HG03095 (cell line): ENCODE measurements around the gene TRIM47.

Experiments used
- ATAC-seq: cut with Tn5 transposase; IDR thresholded peaks from one replicate; pipeline ENCODE4 v1.9.1; 2021; ENCODE audit warnings: moderate library complexity; ENCODE audit not compliant: unreplicated experiment

The TRIM47 gene

DNA sequence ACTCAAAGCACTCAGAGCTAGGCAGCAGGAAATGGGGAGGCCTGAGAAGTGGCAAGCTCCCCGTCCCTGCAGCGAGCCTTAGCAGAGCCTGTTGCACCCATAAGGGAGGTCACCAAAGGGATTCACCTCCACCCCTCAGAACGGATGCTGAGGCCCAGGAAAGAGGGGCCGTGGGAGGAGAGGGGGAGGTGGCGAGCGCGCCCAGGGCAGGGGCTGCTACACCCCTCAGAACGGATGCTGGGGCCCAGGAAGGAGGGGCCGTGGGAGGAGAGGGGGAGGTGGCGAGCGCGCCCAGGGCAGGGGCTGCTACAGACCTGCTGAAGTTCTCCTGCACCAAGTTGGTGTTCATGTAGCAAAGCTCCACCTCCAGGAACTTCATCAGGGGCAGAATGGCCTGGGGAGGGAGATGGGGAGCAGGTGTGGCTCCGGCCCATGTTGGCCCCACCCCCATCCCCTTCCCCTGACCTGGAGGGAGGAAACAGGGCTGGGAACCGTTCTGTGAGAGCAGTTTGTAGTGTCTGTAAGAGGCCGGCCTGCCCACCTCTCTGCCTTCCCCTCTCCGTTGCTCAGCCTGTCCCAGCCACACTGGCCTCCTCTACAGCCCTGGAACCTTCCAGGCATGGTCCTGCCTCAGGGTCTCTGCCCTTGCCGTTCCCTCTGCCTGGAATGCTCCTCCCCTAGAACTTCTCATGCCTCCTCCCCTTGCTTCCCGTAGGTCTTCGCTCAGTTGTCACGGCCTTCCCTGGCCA, 45.6 kb downstream of the TRIM47 start:
- ATAC-seq, result no peak

DNA sequence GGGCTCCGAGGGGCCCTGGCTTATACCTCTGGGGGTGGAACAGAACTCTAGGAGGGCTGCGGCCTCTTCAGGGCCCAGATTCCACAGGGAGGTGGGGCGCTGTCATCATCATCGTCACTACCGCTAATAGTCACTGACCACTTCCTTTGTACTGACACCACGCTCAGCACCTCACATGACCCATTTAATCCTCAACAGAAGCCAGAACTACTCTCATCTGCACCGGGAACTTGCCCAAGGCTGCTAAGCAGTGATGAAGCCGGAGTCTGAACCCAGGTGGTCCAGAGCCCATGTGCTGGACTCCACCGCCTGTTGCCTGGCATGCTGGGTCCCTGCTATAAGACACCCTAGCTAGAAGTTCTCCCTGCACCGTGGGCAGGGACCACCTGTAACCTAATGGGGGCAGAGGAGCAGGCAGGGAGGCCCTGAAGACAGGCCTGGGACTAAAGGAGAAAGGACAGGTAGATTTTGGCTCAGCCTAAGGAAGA, 46.2 kb downstream of the TRIM47 start:
- no peak for ATAC-seq

DNA sequence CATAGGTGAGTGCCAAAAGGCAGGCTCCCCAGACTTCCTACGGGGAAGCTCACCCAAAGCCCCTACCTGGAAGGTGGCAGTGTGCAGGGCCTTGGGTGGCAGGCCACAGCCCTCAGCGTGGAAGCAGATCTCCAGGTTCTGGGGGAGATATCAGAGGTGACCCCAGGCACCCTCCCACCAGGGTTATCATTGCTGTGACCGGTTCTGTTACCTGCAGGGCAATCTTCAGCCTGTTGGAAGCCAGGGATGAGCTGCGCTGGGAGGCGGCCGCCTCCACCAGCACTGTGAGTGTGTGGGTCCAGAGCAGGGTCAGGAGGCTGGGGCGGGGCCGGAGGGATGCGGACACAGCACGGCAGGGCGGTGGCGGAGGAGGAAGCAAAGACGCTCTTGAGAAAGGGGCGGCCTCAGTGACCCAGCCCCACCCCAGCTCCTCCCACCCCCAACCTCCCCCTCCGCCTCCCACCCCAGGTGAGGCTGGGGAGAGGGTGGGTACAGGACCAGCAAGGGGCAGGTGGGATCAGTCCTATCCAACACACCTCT, 47.3 kb downstream of the TRIM47 start:
- ATAC-seq, result no peak

DNA sequence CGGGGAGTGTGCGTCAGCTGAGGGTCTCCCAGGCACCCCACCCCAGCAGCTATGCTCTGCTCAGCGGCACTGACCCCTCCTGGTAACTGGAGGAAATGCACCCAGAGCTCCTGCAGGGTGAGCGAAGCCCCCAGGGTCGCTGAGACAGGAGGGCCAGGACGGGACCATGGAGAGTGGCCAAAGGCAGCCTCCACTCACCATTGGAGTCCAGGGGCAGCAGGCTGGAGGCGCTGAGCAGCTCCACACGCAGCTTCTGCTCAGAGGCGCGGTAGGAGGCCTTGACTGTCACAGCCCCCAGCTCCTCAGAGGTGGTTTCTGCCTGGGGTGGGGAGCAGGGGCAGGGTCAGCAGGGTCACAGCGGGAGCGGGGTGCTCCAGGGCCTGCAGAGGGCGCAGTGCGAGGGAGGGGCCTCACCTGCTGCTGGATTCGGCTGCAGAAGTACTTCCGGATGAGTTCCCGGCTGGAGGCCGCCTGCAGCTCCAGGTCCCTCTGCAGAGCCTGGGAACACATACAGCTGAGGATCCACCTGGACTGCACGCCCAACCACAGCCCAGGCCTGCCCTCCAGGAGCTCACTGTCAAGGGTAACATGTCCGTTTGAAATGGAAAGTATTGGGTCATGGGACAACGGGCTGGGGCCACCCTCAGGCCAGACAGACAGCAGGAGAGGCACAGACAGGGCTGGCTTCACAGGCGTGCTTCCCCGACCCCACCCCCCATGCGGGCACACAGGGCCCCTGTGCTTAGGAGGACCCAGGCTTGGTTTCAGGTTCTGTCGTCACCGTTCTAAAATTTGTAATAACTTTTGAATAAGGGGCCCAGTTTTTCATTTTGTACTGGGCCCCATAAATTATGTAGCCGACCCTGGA, 48.0 kb downstream of the TRIM47 start:
- no peak for ATAC-seq

DNA sequence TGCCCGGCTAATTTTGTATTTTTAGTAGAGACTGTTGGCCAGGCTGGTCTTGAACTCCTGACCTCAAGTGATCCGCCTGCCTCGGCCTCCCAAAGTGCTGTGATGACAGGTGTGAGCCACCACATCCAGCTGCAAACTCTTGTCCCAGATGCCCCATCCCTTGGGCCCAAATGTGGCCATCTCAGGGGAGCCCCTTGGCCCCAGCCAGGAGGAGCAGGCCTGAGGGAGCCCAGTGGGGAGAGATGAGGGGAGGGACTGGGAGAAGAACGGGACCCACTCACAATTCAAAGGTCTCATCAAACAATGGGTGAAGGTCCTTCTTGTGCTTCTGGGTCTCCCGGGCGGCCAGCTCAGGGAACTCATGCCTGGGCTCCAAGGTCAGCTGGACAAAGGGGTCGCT, 48.6 kb downstream of the TRIM47 start:
- no peak for ATAC-seq

- ATAC-seq, result no peak
Observed at GRCh38 chr17:75828741-75829140, 49.6 kb downstream of the TRIM47 start.

DNA sequence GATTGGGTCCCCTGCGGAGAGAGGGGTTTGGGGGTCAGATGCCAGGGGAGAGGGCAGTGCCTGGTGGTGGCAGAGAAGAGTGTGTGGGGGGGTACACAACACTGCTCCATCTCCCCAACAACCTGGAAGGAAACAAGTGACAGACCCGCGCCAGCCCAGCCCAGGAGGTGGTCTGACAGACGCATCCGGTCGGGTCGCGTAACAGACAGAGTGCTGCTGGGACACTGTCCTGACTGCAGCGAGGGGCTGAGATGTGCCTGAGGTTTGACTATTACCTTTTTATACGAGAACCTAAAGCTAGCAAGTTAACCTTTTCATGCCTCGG, 50.3 kb downstream of the TRIM47 start:
- no peak for ATAC-seq

GRCh38 chr17:75827308-75828075, 50.9 kb downstream of the TRIM47 start:
- no peak for ATAC-seq

DNA sequence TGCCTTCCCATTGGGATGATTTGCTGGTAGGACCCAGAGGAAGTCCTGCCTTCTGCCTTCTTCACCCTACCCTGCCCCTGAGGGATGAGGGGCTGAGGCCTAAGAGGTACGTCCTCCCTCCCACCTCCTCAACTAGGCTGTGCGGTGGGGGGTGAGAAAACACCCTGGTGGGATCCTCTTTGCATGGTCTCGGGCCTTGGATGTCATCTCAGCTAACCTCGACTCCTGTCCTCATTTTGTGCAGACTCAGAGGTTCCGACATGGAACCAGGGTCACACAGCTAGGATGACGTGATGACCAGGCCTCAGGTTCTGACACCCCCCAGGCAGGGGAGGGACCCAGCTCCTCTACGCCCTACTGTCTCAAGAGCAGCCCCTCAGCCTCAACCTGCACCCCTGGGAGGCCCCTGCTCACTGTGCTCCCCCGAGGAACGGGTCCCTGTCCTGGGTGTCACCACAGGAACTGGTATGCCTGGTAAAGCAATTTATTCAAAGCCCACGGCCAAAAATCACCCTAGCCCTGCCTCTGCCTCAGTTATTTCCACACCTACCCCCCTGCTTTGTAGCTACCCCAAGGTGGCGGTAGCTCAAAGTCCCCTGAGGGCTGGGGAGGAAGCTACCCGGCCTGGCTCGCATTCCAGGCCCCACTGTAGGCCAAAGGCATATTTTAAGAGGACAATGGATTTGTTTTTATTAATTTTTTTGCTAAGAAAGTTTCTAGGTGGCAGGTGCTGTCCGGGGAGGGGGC, 51.6 kb downstream of the TRIM47 start:
- ATAC-seq, result no peak

- no peak for ATAC-seq
Observed at GRCh38 chr17:75825748-75826370, 52.5 kb downstream of the TRIM47 start.

GRCh38 chr17:75825149-75825552, 53.2 kb downstream of the TRIM47 start:
- no peak for ATAC-seq

DNA sequence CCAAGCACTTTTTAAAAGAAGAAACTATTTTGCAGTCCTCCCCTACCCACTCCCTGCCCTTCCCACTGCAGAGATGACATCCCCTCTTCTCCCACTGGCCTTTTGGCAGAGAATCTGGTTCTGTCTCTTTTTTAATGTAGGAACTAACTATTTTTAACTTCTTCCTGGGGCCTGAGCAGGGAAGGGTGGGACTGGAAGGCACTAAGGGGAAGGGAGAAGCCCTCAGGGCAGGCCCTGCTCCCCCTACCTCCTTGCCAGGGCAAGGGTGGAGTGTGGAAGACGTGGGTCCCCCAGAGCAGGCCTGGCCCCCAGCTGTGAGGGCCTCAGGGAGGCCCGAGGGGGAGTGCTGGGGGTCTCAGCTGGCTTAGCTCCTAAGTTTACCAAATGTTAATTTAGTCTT, 53.7 kb downstream of the TRIM47 start:
- no peak for ATAC-seq
